Retinal pigment epithelial cell (primary cell): ENCODE data around the gene SNX17.

Experiments
- DNase-seq: peaks from one replicate; pipeline ENCODE4 v3.0.0-alpha.2; 2010; ENCODE audit warnings: low read depth
- H3K4me3 ChIP-seq: 2 replicates; pipeline ENCODE4 v1.5.1; 2011; ENCODE audit warnings: mild to moderate bottlenecking, low read length, control low read depth, moderate library complexity
- TF ChIP-seq, protein P1 (sequence below): conservative IDR thresholded peaks from 2 replicates; pipeline ENCODE4 v1.5.1; 2011; ENCODE audit warnings: low read depth, low read length, control low read depth, inconsistent platforms

Gene SNX17

DNA sequence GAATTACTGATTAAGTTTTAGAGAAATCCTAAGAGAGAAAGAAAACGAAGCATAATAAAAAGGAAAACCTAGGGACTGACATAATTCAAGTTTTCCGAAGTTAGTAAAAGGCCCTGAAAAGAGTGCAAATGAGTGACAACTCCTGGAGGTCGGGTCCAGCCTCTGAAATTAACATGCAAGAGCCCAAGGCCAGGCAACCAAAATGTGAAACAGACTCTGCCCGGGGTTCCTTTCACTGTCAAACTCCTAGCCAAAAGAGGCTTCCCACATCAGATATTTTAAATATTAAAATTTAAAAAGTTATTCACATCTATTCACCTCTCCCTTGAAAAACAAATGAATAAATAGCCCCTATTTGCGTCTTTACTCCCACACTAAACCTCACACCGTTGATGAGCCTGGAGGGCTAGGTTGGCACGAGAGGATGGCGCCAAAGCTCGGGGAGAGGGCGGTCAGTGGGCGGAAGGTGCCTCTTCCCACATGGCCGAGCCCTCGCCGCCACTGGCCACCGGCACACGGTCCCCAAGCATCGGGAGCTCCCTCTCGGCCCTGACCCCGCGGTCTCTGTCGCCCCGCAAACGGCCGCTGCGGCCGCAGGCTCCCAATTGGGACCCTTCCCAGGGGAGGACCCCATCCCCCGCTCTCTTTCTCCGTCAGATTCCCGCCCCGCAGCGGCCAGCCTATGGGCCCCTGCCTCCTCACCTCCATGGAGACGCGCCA lies 38.3 kb downstream of the SNX17 start:
- DNase-seq = no peak
- TF ChIP-seq, protein P1, sequence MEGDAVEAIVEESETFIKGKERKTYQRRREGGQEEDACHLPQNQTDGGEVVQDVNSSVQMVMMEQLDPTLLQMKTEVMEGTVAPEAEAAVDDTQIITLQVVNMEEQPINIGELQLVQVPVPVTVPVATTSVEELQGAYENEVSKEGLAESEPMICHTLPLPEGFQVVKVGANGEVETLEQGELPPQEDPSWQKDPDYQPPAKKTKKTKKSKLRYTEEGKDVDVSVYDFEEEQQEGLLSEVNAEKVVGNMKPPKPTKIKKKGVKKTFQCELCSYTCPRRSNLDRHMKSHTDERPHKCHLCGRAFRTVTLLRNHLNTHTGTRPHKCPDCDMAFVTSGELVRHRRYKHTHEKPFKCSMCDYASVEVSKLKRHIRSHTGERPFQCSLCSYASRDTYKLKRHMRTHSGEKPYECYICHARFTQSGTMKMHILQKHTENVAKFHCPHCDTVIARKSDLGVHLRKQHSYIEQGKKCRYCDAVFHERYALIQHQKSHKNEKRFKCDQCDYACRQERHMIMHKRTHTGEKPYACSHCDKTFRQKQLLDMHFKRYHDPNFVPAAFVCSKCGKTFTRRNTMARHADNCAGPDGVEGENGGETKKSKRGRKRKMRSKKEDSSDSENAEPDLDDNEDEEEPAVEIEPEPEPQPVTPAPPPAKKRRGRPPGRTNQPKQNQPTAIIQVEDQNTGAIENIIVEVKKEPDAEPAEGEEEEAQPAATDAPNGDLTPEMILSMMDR = no peak
- H3K4me3 ChIP-seq = peak overlapping the region; percentile 87

- peak; percentile 71 for DNase-seq
- peak within 1 kb of the TSS; percentile 87 for H3K4me3 ChIP-seq
- TF ChIP-seq, protein P1 = no peak
Observed at GRCh38 chr2:27409321-27410073, 39.1 kb downstream of the SNX17 start, which contains the start of gene PPM1G. Gene PPM1G (minus strand): TSS chr2:27409591. CDS start chr2:27409422, 169 bp downstream.

GRCh38 chr2:27412419-27413152 lies 42.2 kb downstream of the SNX17 start:
- no peak overlapping the region for H3K4me3 ChIP-seq
- TF ChIP-seq, protein P1 = no peak
- no peak for DNase-seq

- no peak for DNase-seq
- TF ChIP-seq, protein P1 = no peak
- no peak overlapping the region for H3K4me3 ChIP-seq
Observed at GRCh38 chr2:27416151-27416550, 45.7 kb downstream of the SNX17 start.

DNA sequence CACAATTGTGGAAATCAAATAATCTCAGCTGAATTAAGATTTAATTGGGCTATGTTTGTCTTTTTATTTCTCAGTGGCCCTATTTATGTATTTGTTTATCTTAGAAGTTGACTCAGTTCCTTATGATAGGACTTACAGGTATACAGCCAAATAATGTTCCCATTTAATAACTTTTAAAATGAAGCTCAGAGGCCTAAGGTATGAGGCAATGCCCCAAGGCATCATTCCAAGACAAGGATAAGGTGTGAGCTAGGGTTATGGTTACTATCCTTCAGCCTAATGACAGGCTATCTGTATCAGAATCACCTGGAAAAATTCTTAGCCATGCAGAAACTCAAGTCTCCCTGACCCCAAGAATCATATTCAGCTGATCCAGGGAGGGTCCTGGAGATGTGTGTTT lies 50.6 kb downstream of the SNX17 start:
- DNase-seq = no peak
- TF ChIP-seq, protein P1 = no peak

DNA sequence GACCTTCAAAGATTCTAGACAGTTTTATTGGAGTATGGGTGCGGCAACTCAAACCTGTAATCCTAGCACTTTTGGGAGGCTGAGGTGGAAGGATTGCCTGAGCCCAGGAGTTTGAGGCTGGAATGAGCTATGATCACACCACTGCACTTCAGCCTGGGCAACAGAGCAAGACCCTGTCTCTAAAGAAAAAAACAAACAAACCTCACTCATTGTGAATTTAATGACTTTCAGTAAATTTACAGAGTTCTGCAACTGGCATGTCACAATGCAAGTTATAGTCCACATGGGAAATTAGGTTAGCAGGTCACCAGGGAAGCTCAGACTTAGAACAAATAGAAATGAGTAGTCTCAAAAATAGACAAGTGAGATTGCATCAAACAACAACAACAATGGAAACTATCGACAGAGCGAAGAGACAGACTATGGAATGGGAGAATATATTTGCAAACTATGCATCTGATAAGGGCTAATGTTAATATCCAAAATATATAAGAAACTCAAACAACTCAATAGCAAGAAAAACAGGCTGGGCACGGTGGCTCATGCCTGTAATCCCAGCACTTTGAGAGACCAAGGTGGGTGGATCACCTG lies 51.3 kb downstream of the SNX17 start:
- no peak for DNase-seq
- TF ChIP-seq, protein P1 = no peak
- no peak overlapping the region for H3K4me3 ChIP-seq

More for the DNA sequence above, 50.6 kb downstream of the SNX17 start:
- no peak overlapping the region for H3K4me3 ChIP-seq
